Stomach (tissue), 4 donors: ENCODE measurements around the gene RSAD1.

ENCODE experiments used
- CTCF ChIP-seq, 7 experiments: fragments of 450-650 bp in 4 of 7; fragments of 200-600 bp in 3 of 7; sonication (generic) in 3 of 7; IDR thresholded peaks; one replicate each; pipeline ENCODE4 v1.5.1; 2016 to 2019; ENCODE audit warnings: antibody characterized with exemption in 7 of 7, control low read depth in 2 of 7, mild to moderate bottlenecking in 1 of 7
- POLR2A ChIP-seq, 4 donors: fragments of 450-650 bp; IDR thresholded peaks; one replicate each; pipeline ENCODE4 v1.6.1; 2016; ENCODE audit warnings: antibody characterized with exemption in 4 of 4, control low read depth in 2 of 4, mild to moderate bottlenecking in 1 of 4, moderate library complexity in 1 of 4
- POLR2AphosphoS5 ChIP-seq, 3 donors: sonication (generic); formaldehyde crosslinking; IDR thresholded peaks; one replicate each; pipeline ENCODE4 v1.6.1; 2016; ENCODE audit warnings: antibody characterized with exemption in 3 of 3

DNA sequence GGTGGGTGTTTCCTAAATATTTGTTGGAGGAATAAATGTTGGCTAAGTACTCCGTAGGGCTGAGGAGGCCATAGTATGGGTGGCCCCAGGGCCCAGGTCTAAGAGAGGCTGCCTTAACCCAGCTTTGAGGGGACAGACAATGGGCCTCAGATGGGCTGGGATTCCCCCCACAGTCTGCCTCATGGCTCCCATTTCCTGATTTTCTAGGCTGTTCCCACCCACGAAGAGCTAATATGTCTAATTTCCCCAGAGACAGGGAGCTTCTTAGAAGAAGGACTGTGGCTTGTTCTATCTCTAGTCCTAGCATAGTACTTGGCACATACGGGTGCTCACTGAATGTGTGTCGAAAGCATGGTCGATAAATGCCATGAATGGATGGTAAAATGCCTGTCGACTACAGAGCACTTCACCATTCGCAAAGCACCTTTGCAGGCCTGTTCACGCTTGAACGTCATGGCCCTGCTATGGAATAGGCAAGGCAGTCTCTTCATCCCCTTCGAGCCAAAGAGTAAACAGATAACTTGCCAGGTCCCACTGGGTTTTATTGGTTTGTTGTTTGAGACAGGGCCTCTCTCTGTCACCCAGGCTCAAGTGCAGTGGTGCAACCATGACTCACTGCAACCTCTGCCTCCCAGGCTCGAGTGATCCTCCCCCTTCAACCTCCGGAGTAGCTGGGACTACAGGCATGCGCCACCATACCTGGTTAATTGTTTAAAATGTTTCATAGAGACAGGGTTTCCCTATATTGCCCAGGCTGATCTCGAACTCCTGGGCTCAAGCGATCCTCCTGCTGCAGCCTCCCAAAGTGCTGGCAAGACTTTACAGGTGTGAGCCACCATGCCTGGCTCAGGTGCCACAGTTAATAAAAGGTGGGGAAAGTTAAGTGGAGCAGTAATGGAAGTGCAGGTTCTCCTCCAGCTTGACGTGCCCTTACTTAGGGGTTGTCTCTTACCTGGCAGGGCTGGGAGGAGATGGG lies 19.7 kb upstream of the RSAD1 start:
- no peak for TF ChIP-seq CTCF (IDR thresholded peaks at IDR 0.05)
- TF ChIP-seq POLR2A (IDR thresholded peaks at IDR 0.05): no peak
- no peak for TF ChIP-seq POLR2AphosphoS5 (IDR thresholded peaks at IDR 0.05)
